Measurements from ENCODE around the gene SMAD6.

The SMAD6 gene

DNA sequence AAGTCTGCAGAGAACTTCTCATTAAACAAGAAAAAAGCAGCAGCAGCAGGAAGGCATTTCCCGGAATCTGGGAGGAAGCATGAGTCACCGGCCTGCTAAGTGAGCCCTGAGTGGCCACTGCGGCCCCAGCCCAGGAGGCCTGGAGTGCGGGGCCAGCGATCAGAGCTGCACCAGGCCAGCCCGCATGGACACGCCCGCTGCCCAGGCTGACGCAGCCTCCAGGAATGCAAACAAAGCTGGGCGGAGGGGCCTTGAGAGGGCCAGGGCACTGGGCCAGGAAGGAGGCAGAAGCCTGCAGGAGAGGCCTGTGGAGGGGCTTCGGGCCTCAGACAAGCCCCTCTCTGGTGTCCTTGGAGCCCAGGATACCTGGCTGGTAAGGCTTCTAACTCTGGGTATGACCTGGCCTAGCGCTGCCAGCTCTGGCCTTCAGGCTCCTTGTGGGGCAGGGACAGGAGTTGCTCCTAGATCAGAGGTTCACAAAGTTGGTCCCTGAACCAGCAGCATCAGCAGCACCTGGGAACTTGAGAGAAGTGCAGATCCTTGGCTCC, 101.2 kb downstream of the SMAD6 start (continued):
- TF ChIP-seq, protein P1, sequence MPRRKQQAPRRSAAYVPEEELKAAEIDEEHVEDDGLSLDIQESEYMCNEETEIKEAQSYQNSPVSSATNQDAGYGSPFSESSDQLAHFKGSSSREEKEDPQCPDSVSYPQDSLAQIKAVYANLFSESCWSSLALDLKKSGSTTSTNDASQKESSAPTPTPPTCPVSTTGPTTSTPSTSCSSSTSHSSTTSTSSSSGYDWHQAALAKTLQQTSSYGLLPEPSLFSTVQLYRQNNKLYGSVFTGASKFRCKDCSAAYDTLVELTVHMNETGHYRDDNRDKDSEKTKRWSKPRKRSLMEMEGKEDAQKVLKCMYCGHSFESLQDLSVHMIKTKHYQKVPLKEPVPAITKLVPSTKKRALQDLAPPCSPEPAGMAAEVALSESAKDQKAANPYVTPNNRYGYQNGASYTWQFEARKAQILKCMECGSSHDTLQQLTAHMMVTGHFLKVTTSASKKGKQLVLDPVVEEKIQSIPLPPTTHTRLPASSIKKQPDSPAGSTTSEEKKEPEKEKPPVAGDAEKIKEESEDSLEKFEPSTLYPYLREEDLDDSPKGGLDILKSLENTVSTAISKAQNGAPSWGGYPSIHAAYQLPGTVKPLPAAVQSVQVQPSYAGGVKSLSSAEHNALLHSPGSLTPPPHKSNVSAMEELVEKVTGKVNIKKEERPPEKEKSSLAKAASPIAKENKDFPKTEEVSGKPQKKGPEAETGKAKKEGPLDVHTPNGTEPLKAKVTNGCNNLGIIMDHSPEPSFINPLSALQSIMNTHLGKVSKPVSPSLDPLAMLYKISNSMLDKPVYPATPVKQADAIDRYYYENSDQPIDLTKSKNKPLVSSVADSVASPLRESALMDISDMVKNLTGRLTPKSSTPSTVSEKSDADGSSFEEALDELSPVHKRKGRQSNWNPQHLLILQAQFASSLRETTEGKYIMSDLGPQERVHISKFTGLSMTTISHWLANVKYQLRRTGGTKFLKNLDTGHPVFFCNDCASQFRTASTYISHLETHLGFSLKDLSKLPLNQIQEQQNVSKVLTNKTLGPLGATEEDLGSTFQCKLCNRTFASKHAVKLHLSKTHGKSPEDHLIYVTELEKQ (tag by site-specific recombination; IDR thresholded peaks at IDR 0.05; ENCODE audit: borderline replicate concordance), result no peak
- TF ChIP-seq ZNF391 (tag by site-specific recombination; IDR thresholded peaks at IDR 0.05; ENCODE audit: borderline replicate concordance, low read depth), result no peak
- TF ChIP-seq ZNF324 (tag by site-specific recombination; IDR thresholded peaks at IDR 0.05), result peak; percentile 16; the same call in 1 of the 2 replicates
- TF ChIP-seq GFI1B (tag by site-specific recombination; IDR thresholded peaks at IDR 0.05), result peak; percentile 60; the same call in 1 of the 2 replicates
- TF ChIP-seq, protein P2, sequence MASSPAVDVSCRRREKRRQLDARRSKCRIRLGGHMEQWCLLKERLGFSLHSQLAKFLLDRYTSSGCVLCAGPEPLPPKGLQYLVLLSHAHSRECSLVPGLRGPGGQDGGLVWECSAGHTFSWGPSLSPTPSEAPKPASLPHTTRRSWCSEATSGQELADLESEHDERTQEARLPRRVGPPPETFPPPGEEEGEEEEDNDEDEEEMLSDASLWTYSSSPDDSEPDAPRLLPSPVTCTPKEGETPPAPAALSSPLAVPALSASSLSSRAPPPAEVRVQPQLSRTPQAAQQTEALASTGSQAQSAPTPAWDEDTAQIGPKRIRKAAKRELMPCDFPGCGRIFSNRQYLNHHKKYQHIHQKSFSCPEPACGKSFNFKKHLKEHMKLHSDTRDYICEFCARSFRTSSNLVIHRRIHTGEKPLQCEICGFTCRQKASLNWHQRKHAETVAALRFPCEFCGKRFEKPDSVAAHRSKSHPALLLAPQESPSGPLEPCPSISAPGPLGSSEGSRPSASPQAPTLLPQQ (tag by site-specific recombination; IDR thresholded peaks at IDR 0.05), result peak; percentile 78
- TF ChIP-seq, protein P3, sequence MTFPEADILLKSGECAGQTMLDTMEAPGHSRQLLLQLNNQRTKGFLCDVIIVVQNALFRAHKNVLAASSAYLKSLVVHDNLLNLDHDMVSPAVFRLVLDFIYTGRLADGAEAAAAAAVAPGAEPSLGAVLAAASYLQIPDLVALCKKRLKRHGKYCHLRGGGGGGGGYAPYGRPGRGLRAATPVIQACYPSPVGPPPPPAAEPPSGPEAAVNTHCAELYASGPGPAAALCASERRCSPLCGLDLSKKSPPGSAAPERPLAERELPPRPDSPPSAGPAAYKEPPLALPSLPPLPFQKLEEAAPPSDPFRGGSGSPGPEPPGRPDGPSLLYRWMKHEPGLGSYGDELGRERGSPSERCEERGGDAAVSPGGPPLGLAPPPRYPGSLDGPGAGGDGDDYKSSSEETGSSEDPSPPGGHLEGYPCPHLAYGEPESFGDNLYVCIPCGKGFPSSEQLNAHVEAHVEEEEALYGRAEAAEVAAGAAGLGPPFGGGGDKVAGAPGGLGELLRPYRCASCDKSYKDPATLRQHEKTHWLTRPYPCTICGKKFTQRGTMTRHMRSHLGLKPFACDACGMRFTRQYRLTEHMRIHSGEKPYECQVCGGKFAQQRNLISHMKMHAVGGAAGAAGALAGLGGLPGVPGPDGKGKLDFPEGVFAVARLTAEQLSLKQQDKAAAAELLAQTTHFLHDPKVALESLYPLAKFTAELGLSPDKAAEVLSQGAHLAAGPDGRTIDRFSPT (tag by site-specific recombination; IDR thresholded peaks at IDR 0.05), result peak; percentile 96
- no peak for TF ChIP-seq ZSCAN23 (tag by site-specific recombination; IDR thresholded peaks at IDR 0.05)
- TF ChIP-seq KLF10 (tag by site-specific recombination; IDR thresholded peaks at IDR 0.05), result peak; percentile 63; the same call in 1 of the 2 replicates
- peak; percentile 85 for TF ChIP-seq ZBTB17 (tag by site-specific recombination; IDR thresholded peaks at IDR 0.05)
- TF ChIP-seq ZSCAN30 (tag by site-specific recombination; IDR thresholded peaks at IDR 0.05), result peak; percentile 70; the same call in 1 of the 2 replicates
- no peak for TF ChIP-seq YY2 (tag by site-specific recombination; IDR thresholded peaks at IDR 0.05)
- TF ChIP-seq KLF8 (tag by site-specific recombination; IDR thresholded peaks at IDR 0.05), result peak; percentile 82
- TF ChIP-seq ZBTB8A (tag by site-specific recombination; IDR thresholded peaks at IDR 0.05), result peak; percentile 70
- peak; percentile 47 for TF ChIP-seq ZFHX2 (tag by site-specific recombination; conservative IDR thresholded peaks at IDR 0.05)
- TF ChIP-seq, protein P4, sequence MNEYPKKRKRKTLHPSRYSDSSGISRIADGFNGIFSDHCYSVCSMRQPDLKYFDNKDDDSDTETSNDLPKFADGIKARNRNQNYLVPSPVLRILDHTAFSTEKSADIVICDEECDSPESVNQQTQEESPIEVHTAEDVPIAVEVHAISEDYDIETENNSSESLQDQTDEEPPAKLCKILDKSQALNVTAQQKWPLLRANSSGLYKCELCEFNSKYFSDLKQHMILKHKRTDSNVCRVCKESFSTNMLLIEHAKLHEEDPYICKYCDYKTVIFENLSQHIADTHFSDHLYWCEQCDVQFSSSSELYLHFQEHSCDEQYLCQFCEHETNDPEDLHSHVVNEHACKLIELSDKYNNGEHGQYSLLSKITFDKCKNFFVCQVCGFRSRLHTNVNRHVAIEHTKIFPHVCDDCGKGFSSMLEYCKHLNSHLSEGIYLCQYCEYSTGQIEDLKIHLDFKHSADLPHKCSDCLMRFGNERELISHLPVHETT (tag by site-specific recombination; IDR thresholded peaks at IDR 0.05), result no peak
- no peak for TF ChIP-seq ZNF654 (tag by site-specific recombination; IDR thresholded peaks at IDR 0.05; ENCODE audit: low read depth)
- TF ChIP-seq ZNF335 (tag by site-specific recombination; conservative IDR thresholded peaks at IDR 0.05), result peak; percentile 48
- TF ChIP-seq ZNF747 (tag by site-specific recombination; IDR thresholded peaks at IDR 0.05), result no peak
- TF ChIP-seq, protein P5, sequence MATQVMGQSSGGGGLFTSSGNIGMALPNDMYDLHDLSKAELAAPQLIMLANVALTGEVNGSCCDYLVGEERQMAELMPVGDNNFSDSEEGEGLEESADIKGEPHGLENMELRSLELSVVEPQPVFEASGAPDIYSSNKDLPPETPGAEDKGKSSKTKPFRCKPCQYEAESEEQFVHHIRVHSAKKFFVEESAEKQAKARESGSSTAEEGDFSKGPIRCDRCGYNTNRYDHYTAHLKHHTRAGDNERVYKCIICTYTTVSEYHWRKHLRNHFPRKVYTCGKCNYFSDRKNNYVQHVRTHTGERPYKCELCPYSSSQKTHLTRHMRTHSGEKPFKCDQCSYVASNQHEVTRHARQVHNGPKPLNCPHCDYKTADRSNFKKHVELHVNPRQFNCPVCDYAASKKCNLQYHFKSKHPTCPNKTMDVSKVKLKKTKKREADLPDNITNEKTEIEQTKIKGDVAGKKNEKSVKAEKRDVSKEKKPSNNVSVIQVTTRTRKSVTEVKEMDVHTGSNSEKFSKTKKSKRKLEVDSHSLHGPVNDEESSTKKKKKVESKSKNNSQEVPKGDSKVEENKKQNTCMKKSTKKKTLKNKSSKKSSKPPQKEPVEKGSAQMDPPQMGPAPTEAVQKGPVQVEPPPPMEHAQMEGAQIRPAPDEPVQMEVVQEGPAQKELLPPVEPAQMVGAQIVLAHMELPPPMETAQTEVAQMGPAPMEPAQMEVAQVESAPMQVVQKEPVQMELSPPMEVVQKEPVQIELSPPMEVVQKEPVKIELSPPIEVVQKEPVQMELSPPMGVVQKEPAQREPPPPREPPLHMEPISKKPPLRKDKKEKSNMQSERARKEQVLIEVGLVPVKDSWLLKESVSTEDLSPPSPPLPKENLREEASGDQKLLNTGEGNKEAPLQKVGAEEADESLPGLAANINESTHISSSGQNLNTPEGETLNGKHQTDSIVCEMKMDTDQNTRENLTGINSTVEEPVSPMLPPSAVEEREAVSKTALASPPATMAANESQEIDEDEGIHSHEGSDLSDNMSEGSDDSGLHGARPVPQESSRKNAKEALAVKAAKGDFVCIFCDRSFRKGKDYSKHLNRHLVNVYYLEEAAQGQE (tag by site-specific recombination; IDR thresholded peaks at IDR 0.05), result no peak
- no peak for TF ChIP-seq ZNF140 (tag by site-specific recombination; IDR thresholded peaks at IDR 0.05)
- peak; percentile 37; the same call in 1 of the 2 replicates for TF ChIP-seq SP3 (tag by site-specific recombination; IDR thresholded peaks at IDR 0.05)
- peak; percentile 54; the same call in 1 of the 2 replicates for TF ChIP-seq ZNF600 (tag by site-specific recombination; IDR thresholded peaks at IDR 0.05)
- TF ChIP-seq IKZF3 (tag by site-specific recombination; IDR thresholded peaks at IDR 0.05), result peak; percentile 79
- TF ChIP-seq, protein P6, sequence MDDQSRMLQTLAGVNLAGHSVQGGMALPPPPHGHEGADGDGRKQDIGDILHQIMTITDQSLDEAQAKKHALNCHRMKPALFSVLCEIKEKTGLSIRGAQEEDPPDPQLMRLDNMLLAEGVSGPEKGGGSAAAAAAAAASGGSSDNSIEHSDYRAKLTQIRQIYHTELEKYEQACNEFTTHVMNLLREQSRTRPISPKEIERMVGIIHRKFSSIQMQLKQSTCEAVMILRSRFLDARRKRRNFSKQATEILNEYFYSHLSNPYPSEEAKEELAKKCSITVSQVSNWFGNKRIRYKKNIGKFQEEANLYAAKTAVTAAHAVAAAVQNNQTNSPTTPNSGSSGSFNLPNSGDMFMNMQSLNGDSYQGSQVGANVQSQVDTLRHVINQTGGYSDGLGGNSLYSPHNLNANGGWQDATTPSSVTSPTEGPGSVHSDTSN (CRISPR knock-in tag; IDR thresholded peaks at IDR 0.05), result peak; percentile 48; the same call in 1 of the 2 replicates
- no peak for TF ChIP-seq MZF1 (tag by site-specific recombination; IDR thresholded peaks at IDR 0.05; ENCODE audit: borderline replicate concordance)
- peak; percentile 96 for TF ChIP-seq KLF1 (tag by site-specific recombination; IDR thresholded peaks at IDR 0.05)
- peak; percentile 17; the same call in 1 of the 2 replicates for TF ChIP-seq OSR2 (tag by site-specific recombination; IDR thresholded peaks at IDR 0.05)
- TF ChIP-seq HOXC10 (CRISPR knock-in tag; IDR thresholded peaks at IDR 0.05), result no peak
